Stimulated activated CD4-positive, alpha-beta T cell treated with anti-CD3 and anti-CD28 coated beads, Interleukin-2, amount 100 ng/mL, for 4 hours (primary cell): ENCODE measurements around the gene RASL10B.
A peak's percentile ranks its signal among the peaks of the same experiment; 100 is the strongest.
"Not testable (repeated sequence)": the region's sequence is repeated elsewhere in the genome, so short reads cannot be mapped to it uniquely, and the experiment has no call there.

ENCODE experiments used
- DNase-seq: peaks from one replicate; pipeline ENCODE4 v3.0.0-alpha.2; 2020; ENCODE audit warnings: low read depth

The RASL10B gene

DNA sequence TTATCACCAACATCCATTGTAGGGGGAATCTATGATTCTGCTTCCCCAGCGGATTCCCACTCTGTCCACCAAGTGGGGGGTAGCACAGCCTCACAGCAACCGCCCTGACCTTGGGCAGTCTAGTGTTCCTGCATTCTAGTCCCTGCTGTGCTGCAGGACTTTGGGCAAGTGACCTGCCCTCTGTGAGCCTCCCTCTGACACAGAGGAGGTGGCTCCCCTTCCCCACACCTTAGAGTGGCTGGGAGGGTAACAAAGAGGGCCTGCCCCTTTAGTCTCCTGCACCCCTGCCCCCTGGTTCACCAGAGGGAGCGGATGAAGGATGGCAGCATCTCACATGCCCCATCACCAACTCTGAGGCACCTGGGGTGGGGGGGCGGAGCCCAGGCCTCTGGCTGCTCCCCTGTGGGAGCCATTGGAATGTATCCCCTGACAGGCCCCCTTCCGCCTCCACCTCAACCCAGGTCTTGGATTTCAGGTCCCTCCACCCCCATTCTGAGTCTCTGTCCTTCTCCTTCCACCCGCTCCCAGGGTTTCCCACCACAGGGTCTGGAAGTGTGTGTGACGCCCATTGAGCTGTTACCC, 11.5 kb downstream of the RASL10B start:
- DNase-seq, result no peak

DNA sequence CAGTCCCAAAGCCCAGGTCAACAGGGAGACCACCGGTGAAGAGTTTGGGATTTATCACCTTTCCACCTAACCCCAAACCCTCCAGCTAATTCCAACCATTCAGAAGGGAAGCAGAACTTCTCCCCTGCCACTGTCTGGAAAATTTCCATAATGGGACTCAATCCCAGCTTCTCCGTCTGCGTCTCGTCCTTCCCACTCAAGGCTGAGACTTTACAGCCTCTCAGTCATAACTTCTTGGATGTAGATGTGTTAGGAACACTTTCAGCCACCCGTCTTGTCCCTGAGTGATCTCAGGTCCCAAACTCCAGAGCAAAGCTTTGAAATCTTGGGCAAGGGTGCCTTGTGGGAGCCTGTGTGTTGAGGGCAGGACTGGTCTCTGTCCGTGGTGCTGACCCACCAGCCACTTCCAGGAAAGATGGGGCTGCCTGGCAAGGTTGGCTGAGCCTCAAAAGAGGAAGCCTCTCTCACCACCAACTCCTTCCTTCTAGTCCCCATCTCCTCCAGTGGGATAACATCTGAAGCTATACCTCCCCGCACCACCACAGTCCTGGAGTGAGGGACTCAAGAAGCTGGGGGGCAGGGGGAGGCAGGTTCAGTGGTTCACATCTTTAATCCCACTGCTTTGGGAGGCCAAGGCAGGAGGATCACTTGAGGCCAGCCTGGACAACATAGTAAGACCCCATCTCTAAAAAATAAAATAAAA, 12.3 kb downstream of the RASL10B start:
- DNase-seq, result no peak

DNA sequence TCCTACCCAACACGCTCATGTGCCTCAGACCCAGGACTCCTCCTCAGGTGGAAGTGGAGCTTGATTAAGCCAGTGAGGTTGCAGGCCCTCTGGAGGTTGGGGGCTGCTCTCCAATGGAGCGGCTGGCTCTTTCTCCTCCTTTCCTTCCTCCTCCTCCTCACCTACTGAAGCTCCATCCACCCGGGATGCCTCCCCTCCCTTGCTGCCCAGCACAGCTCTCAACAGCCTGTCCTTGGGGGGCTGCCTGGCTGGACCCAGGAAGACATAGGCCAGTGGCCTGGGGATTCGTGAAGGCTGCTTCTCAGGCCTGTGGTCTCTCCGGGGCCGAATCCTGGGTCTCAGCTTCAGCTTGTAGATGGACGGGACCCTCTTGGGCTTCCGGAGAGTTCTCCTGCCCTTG, 13.4 kb downstream of the RASL10B start:
- DNase-seq, result no peak

DNA sequence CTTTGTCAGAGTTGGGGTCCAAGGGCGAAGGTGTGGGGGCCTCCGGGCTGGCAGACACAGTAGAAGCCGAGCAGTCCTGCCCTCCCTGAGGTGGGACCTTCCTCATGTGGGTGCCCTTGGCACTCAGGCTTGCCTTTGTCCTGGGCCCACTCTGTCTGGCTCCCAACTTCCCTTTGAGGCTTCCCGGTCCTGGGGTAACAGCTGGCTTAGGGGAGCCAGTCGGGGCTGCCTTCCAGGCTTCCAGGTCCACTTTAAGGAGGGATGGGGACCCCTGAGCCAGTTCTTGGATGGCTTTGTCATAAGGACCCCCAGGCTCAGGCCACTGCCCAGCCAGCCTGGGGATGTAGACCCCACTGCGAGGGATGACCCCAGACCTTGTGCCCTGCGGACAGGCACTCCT, 13.8 kb downstream of the RASL10B start:
- DNase-seq, result no peak

DNA sequence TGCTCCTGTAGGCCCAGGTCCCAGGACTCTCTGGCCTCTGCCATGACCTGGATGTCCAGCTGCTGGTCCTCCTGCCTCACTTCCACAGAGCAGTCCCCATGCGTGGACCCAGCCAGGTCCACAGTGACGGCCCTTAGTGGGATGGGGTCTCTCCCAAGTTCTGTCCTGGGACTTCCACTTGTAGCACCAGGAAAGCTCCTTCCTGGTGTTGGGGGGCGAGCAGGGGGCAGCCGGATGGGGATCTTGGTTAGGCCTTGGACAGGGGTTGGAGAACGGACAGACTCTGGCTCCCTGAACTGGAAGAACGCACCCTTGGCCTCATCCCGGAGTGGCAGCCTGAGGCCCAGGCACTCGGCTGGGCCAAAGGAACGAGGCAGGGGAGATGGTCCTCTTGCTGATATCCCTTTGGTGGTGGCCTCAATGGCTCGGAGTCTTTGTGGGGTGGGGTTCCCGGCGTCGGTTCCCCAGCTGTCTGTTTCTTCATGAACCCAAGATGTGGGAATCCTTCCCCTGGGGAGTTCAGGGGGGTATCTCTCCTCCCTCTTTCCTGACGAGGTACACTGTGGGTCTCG, 14.4 kb downstream of the RASL10B start:
- no peak for DNase-seq

DNA sequence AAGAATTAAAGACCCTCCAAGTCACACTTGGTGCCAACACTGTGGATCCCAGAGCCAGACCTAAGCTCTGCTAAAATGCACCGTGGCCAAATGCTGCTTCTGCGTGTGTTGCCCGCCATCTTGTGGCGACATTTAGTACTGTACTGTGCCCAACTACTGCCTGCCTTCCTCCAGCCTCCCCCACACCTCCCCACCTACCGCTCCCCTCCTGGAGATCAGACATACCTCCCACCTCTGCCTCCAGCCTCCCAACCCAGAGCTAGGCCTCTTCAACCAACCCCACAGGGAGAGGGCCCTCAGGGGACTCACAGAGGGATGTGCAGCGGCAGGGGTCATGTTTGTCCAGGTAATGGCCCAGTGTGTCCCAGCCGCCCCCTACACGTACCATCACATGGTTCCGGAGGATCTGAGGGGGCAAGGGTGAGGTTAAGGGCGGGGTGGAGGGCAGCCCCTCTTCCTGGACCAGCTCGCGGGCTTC, 16.1 kb downstream of the RASL10B start:
- DNase-seq, result peak; percentile 66

DNA sequence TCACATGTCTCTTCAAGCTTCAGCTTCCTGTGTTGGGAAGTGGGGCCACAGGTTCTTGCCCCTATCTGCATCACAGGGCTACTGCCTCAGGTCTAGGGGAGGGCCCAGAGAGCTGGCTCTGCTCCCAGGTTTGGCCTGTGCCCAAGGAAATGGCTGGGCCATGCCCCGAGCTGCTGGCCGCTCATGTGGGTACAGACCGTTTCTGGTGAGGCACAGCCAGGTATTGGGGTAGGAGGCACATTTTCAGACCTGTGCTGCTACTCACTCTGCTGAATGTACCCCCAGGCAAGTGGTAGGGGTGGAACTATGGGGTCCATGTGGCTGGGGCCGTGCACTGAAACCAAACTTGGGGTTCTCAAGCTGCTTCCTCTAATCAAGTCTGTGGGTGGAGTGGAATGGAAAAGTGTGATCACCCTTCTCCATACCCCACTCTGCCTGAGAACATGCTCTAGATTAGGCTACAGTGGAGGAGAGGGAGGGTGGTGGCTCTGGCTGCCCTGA, 17.0 kb downstream of the RASL10B start:
- DNase-seq, result no peak

DNA sequence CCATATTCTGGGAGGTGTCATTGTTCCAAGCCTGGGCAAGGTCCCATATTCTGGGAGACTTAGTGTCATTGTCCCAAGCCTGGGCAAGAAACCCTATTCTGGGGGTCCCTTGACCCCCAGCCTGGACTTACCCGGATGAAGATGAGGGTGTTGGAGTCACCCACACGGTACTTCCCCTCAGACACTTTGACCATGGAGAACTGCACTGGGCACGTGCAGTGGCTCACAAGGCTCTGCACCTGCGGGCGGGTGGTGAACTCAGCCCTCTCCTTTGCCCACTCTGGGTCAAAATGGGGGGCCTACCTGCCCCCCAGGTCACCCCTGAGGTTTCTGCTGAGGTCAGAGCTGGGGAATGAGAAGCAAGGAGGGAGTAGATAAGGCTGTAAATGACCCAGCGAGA, 17.5 kb downstream of the RASL10B start:
- no peak for DNase-seq

DNA sequence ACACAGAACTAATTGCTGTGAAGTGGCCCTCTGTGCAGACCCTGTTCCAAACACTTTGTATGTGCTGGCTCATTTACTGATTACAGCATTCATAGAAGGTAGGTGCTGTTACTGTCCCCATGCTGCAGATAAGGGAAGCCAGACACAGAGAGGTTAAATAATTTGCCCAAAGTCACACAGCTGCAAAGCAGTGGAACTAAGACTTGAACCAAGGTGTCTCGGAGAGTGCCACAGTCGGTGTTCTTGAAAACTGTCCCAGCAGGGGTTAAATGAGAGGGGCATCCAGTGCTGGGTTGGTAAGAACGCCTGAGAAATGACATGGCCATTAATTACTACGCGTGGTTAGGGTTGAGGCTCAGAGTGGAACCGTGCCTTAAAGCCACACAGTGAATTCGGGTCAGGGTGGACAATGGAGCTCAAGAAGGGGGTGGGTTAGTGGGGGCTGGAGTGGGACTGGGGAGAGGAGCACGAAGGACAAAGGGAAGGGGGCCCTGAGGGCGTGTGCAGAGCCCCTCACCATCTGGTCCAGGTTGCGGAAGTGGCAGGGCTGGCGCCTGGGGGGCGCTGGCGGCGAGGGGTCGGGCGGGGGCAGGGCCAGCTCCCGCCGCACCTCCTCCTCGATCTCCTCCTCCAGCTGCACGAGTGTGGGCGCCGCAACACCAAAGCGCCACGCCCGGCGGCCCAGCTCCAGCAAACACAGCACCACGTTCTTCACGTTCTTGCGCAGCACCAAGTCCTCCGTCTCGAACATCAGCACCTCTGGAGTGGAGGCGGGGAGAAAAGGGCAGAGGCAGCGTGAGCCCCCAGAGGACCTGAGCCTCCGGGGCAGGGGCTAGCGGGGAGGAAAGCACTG, 18.3 kb downstream of the RASL10B start:
- DNase-seq, result no peak

DNA sequence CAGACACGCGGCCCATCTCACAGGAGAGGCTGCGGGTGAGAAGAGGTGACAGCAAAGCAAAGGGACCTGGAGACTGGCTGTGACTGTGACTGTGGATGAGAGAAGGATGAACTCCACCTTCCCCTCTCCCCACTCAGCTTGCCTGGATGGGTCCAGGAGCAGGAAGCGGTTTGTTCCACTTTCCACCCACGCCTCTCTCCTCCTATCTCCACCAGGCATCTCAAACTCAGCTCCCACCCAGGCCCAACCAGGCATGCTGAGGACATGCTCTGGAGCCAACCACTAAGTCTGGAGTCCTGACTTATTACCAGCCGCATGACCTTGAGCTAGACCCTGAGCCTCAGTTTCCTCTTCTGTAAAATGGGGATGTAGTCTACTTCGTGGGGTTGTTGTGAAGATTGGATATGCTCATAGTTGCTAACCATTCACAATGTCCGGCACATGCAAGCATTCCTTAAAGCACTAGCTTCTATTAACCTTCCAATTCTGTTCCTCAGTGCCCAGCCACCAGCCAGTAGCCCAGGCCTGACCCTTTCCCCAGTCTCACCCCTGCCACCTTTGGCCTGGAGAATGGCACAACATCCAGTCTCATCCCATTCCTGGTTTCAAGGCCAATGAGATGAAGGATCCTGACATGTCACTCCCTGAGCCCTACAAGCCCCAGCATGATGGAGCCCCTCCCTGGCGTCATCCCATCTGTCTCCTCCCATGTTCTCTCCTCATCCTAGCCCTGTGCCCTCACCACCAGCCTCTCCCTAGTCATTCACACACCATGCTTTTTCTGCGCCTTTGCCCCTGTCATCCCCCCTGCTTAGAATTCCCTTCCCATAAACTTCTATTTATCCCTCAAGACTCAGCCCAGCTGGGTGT, 19.3 kb downstream of the RASL10B start:
- no peak for DNase-seq

DNA sequence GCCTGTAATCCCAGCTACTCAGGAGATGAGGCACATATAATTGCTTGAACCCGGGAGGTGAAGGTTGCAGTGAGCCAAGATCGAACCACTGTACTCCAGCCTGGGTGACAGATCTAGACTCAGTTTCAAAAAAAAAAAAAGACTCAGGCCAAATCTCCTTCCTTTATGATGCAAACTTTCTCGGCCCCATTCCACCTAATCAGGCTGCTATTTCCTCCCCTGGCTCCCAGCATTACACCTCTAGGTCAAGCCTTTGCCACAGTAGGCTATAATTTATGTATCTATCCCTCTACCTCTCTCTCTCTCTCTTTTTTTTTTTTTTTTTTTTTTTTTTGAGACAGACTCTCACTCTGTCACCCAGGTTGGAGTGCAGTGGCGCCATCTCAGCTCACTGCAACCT, 20.1 kb downstream of the RASL10B start:
- DNase-seq, result not testable (repeated sequence)

DNA sequence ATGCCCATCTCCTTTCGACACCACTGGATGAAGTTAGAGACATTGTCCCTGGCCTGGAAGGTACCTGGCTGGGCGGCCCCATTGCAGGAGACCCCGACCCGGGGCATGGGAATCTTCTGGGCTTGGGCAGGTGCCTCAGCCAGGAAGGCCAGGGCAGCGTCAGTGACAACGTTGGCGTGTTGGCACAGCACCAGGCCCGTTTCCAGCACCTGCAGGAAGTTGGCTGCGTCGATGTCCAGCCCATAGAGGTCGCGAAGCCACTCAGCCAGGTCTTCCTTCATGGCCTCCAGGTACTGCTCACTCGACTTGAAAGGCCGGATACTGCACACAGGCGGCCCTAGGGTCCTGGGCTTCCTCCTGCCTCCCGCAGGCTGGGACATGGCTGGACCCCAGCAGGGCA, 21.0 kb downstream of the RASL10B start:
- DNase-seq, result no peak

DNA sequence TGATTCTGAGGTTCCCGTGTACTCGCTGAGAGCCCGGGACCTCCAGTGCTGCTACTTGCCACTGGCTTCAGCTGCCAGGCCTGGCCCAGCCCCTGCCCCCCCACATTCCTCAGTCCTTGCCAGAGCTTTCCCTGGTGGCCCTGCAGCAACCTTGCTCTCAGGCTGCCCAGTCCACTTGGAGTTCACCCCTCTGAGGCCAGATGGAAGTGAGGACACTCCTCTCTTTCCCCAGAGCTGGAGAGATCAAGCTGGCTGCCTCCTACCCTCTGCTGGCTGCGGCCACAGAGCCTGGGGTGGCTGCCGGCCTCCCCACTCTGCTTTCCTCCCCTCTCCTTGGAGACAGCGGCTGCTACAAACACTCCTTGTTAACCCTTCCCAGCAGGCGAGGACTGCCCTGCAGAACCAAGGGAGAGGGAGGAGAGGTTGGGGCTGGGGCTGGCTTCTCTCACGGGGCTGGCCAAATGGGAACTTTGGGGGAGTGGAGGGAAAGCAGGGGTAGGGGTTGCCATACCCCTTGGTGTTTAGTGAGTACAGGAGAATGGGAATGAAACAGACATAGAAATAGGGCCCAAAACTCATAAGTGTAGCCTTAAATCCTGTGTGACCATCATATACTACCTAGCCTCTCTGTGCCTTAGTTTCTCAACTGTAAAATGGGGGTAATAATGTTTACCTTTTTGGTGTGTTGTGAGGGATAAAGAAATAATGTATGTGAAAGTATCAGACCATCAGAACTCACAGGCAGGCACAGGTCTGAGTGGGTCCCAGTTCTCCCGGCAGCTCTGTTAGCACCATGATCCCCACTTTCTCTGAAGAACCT, 21.7 kb downstream of the RASL10B start, which contains the start of gene GAS2L2:
Gene GAS2L2 (minus strand): TSS at position 295 of the 820 bp plus-strand sequence. CDS start 389 bp downstream, outside the sequence.
- no peak for DNase-seq

DNA sequence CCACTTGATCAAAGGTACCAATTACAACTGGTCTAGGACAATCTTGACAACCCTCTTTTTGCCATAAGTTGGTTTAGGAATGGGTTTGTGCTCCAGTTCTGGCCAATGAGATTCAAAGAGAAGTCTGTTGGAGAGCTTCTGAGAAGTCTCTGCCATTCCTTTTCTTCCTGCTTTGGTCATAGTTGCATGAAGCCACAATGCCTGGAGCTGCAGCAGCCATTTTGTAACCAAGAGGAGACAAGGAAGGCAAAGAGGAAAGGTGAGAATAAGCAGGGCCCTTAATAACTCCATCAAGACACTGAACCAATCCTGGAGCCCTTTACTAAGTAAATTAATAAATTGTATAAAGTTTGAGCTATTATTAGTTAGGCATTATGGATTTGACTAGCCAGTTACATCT, 25.8 kb downstream of the RASL10B start:
- DNase-seq, result no peak

DNA sequence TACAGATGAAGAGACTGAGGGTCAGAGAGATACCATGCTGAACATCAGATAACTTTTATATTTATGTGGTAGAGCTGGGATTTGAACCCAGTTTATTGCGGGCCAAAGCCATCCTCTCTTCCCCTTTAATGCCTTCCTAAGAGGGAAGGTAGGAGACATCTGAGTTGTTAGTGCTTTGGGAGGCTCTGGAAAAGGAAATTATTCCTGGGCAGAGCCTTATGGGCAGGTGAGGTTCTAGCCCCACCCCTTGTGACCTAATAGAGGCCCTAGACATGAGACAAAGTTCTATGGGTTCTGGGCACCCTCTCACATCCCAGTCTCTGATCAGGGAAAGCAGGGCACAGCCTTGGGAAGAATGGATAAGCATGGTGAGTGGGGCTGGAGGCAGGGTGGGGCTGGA, 29.1 kb downstream of the RASL10B start, which contains the start of gene C17orf50:
Gene C17orf50 (plus strand): TSS at position 301 of the 400 bp plus-strand sequence. CDS start 55 bp downstream, at position 356.
- no peak for DNase-seq

DNA sequence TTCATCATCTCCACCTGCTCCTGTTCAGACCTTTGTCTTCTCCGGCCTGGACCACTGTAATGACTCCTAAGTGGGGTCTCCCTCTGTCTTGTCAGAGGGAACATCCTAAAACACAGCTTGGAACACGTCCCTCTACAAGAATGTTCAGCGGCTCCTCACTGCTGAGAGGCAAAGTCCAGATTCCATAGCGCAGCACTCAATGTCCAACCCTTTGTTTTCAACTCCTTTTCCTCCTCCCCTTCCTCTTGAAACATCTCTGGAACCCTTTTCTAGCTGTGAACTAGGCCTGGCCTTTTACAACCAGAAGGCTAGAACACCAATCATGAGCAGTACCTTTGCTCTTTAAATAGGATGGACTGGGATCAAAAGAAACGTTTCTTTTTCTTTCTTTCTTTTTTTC, 30.2 kb downstream of the RASL10B start:
- no peak for DNase-seq

DNA sequence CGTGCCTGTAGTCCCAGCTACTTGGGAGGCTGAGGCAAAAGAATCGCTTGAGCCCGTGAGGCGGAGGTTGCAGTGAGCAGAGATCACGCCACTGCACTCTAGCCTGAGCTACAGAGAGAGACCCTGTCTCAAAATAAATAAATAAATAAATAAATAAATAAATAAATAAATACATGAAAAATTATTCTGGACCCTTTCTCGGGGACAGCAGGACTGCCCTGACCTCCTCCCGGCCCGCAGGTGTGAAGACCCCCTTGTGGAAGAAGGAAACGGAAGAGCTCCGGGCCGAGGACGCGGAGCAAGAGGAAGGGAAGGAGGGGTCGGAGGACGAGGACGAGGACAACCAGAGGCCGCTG, 32.3 kb downstream of the RASL10B start:
- DNase-seq, result no peak

DNA sequence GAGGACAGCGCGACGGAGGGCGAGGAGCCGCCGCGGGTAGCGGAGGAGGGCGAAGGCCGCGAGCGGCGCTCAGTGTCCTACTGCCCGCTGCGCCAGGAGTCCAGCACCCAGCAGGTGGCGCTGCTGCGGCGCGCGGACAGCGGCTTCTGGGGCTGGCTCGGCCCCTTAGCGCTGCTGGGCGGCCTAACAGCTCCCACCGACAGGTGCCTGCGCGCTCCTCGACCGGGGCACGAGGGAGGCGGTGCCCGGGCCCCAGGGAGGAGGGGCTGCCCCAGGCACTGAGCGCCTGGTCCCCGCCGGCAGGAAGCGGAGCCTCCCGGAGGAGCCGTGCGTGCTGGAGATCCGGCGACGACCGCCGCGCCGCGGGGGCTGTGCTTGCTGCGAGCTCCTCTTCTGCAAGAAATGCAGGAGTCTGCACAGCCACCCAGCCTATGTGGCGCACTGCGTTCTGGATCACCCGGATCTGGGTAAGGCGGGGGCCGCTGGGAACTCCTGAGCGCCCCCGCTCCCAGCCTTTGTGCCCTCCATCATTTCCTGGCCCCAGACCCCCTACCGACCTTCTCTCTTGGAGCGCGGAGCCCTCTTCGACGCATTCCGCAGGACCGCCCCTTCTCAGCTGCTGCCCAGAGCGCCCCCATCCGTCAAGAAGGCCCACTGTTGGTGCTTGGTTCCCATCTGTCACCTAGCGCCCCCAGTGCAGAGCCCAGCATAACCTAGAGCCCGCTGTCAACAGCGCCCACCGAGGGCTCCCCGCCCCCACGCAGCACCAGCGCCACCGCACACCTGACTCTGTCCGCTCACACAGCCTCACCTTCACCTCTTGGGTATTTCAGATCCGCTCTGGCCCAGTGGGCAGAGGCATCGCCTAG, 32.9 kb downstream of the RASL10B start:
- peak; percentile 78 for DNase-seq

DNA sequence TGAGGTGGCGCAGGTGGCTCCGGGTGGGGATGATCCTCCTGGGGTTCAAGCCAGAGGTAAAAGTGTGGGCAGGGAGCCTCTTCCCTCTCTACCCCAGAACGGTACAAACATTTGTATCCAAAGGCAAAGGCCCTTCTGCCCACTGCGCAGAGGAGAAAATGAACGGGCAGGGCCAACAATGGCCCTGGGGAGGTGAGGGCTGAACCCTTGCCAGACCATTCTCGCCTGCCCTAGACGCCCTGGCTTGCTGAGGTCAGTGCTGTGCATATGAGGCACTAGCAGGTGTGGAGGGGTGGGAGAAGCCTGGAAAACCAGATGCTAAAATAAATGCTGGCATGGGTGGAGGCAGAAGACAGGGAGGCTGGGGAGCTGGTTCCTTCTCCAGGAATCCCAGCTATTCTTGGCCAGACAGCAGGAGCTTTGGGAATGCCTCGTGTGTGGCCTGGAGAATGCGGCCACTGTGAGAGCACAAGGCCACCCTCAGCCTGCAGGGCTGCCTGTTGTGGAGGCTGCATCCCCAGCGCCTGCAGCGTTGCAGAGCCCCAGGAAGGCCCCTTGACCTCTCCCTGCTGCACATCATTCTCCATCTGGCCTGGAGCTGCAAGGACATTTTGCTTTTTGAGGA, 33.8 kb downstream of the RASL10B start:
- no peak for DNase-seq
